SIG-M5 treated with dmso at 0.1 percent for 504 hours (cell line): ENCODE measurements around the gene KCTD16.

Experiments used
- DNase-seq: peaks from one replicate; lab custom pipeline; 2025; ENCODE audit not compliant: unreplicated experiment; lab: John Stamatoyannopoulos, UW

Gene KCTD16

DNA sequence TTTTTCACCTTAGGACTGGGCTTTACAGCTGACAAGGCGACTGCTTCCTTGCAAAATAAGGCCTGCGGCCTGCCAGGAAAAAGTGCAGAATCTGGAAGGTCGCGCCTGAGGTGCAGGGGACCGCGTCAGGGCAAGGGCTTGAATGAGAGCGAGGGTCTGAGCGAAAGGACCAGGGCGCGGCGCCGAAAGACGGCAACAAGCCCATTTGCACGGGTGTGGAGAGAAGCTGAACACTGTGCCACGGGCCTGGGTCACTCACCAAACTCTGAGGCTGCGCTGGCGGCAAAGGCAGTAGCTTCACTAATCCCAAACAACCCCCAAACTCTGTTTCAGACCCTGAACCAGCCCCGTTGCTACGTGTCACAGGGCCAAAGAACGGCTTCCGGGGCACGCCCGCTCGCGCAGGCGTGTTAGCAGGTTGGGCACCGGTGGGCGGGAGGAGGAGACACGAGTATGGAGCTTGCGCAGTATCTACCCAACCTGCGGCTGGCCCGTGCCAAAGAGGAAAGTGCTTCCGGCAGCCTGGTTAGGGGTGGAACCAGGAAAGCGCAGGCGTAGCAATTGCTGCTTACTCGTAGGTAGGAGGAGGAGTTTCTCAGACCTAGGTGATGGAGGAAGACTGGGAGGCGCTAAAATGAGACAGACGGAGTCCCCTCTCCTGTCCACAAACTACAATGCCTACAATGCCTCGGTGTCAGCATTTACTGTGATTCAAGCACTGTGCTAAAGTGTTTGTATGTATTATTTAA, at the start of gene KCTD16, which contains the start of gene YIPF5:
KCTD16 (plus strand) TSS at position 598 of the 749 bp plus-strand sequence.
YIPF5 (minus strand) TSS at position 384 of the 749 bp plus-strand sequence. CDS start 704 bp downstream, outside the sequence.
- DNase-seq = peak; percentile 99

DNA sequence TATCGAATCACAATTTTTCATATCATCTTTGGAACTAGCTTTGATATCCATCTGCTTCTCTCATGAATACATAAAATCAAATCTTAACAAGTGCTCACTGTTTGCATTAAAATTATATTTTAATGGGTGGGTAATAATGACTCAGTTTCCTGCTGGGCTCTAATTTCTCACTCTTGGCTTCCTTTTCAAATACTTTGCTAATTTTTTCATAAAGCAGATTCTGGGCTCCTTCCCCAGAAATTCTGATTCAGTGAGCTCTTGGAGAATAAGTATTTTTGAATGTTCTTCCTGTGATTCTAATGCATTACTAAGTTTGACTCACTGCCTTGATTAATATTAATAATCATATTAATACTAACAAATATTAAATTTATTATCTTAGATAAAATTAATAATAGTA, 49.1 kb upstream of the KCTD16 start:
- no peak for DNase-seq

DNA sequence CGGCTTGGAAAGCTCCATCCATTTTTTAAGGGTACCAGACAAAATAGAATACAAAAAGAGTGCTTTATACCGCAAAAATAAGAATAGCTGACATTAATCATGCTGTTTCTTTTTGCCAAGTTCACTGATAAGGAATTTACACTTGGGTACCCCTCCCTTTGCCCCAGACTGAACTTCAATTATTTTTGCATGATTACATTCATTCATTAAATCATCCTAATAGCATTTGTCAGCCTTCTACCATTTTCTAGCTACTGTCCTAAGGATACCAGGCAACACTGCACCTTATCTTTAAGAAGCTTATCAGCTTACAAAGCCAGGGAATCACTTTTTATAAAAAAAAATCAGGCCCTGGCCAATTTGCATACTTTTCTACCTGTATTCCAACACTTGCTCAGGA, 48.6 kb upstream of the KCTD16 start:
- DNase-seq = no peak

DNA sequence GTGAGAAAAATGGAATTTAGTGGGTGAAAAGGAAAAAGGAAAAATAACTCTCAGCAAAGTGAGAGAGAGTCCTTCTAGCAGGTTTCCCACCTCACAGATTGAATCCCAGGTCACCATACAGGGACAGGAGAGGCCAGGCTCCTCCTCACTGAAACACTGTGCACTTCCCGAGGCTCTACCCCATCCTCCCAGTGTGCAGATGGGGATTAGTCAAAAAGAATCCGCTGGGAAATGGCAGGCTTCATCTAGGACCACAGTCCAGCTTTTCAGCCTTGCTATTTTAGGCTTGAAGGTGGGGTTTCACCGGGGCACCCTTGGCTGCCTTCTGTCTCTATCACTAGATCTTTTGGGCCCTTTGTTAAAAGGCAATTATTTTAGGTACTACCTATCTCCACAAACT, 48.0 kb upstream of the KCTD16 start:
- no peak for DNase-seq

DNA sequence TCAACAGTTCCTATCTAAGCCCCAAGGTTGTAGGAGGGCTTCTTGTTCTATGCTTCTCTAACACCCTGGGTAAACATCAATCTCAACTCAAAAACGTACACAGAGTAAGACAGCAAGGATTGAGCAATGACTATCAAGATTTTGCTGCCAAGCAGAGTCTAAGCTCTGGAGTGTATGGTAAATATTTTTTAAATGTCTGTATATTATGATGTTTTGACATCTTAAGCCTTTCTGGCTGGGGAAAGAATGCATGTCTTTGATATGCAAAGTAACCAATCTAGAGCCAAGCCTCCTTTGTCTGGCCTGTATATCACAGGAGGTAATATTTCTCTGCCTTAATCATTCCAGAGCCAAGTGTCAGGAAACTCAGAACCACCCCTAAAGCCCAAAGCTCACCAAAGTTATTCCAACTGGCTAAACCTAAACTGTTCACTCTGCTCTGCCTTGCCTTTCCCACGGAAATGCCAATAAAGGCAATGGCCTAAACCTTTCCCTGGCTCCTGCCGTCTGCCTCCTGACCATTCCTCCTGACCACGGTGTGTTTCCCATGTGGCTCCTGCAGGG, 45.4 kb upstream of the KCTD16 start:
- DNase-seq = no peak

DNA sequence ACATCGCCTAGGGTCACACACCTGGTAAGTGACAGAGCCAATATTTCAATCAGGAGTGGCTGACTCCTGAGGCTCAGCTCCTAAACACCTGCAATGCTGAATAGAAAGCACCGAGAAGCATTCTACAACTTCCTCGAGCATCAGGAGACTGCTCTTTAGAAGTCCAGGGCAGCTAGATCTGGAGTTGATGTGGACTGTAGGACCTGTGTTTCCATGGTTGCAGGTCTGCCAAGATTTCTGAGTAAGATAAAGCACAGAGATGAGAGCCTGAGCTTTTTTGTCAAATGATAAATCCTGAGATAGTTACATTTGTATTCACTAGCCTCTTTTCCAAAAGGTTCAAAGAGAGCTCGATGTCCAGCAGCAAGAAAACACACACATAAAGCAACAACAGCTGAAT, 44.0 kb upstream of the KCTD16 start:
- DNase-seq = no peak

DNA sequence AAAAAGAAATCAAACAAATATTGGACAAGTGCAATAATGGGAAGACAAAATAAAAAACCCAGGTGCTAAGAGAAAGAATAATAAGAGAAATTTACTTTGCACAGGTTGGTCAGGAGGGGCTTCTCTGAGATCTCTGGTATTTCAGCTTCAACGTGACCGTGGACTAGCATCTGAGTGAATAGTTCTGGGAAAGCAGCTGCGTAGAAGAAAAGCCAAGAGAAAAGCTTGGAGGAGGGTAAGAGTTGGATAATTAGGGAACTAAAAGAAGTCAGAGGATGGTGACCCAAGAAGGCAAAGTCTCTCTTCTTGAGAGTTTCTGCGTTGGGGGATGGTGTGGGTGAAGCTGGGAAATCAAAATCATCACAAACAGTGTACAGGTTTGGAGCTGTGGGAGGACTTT, 41.8 kb upstream of the KCTD16 start:
- DNase-seq = no peak

DNA sequence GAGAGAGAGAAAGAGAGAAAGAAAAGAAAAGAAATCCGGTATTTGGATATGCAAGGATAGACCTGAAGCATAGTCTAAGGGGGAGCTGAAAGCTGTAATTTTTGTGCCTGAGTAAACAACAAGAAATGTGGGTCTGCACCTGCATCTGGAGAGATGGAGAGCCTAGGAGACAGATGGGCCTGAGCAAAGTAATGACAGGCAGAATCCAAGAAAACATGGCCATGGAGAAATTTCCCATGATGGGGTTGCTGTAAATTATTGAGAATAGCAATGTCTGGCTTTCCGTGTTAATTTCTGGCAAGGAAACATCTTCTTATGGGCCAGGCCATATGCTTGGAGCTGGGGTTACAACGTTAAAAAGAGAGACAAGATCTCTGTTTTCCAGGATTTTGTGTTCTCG, 40.4 kb upstream of the KCTD16 start:
- DNase-seq = no peak

DNA sequence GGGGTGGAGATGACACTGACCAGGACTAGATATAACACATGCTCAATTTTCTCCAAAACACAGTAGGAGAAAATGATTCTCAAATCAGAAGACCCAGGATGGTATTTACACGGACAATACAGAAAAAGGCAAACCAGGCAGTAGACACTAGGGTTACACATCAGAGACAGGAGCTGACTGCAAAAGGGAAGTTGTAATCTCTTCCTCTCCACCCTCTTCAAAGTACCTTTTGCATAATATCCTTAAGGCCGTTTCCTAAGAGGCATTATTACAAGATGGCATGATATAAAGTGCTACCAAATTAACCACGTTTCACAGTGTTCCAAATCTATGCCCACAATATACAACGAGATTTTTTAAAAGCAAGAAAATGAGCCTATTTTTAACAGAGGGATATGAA, 39.4 kb upstream of the KCTD16 start:
- DNase-seq = peak; percentile 59

DNA sequence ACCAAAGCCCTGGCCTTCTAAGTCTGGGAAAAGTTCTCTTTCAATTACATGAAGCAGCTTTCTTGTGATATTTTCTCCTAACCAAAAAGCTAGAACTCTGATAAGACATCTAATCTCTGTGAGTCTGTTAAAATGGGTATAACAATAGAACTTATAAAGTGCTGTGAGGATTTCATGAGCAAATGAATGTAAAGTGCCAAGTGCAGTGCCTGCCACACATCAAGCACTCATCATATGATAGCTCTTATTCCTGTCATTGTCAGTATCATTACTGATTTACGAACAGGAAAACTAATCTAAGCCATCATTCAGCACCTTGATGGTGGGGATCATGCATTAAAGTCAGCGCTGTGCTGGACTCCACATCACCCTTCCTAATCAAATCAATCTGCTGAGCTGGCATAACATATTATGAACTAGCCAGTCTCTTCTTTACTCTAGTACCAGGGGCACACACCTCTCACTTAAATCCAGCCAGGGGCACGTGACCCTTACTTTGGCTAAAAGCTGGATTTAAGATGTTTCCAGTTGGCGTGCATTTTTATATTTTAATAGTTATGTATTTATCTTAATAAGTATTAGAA, 37.5 kb upstream of the KCTD16 start:
- DNase-seq = no peak

DNA sequence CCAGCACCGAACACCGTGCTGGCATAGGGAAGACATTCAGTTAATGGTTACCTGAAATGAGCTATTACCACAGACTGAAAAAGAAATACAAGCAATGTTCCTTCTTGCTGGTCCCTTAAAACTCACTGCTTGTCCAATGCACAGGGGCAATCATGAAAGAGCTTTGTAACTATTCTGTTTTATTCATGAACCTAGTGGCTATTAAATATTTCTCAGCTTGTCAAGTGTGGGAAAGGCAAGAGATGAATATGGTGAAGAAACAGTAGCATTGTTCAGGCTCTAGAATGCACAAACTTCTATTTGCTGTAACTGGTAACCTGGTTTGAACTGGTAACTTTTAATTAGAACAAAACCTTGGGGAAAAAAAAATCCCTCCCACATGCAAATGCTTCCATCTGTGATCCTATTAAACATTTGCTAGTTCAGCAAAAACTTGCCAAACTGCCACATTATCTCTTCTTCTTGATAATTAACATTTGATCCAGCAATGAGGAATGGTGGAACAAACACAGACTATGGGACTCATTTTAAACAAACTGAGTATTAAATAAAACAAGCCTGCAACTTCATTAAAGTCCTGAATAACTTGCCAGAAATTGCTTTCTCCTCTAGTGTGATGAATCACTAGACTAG, 36.4 kb upstream of the KCTD16 start:
- no peak for DNase-seq

DNA sequence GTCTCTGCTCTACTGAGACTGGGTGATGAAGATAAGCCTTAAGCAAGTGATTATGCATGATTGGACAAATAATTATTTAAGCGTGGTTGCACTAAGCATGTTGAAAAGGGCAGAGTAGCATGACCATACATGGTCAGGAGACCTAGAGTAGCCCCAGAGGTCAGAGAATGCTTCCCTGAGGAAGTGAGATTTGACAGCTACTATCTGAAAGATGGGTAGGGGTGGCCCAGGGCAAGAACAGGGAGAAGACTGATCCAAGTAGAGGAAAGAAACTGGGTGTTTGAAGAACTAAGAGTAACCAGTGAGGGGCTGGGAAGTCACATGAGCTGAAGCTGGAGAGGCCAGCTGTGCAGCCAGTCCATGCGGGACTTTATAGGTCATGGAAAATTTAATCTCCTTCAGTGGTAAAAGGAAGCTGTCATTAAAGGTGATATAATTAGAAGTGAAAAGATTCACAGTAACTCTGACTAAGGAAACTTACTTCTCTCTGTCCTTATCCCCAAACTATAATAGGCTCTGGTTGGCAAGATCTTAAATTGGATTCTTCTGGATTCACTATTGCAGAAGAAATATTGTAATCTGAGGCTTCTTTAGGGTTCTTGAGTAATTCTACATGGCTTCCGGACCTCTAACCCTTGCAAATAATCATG, 35.4 kb upstream of the KCTD16 start:
- DNase-seq = no peak

DNA sequence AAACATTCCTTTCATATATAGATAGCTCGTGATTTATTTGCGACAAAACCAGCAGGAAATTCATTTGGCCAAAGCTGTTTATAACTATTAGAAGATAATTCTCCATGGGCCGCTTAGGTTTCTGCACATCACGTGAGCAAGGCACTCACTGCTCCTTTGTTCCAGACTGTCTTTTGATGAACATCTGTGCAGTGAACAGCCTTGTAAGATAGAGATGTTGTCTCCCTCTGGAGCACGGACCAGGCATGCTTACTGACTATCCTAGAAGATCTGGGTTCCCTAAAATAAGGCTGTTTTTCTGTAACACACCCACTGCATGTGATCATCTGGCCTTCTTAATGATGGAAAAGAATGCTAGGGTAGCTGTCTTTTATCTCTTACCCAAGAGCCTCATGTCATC, 31.1 kb upstream of the KCTD16 start:
- no peak for DNase-seq

DNA sequence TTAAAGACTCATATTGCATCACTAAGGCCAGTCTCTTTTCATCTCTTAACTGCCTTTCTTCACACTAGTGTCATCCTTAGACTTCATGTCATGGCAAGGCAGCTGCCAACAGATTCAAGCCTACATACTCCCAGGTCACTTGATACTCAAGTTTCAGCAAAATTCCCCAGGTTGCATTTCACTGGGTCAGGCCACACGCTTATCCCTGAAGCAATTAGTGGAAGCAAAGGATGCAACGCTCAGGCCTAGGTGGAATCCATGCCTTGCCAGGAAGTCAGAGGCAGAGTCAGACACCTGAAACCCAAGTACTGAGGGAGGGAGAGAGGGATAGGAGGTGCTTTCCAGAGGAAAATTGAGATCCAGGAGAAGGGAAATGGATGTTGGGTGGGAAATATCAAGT, 29.1 kb upstream of the KCTD16 start:
- DNase-seq = no peak

DNA sequence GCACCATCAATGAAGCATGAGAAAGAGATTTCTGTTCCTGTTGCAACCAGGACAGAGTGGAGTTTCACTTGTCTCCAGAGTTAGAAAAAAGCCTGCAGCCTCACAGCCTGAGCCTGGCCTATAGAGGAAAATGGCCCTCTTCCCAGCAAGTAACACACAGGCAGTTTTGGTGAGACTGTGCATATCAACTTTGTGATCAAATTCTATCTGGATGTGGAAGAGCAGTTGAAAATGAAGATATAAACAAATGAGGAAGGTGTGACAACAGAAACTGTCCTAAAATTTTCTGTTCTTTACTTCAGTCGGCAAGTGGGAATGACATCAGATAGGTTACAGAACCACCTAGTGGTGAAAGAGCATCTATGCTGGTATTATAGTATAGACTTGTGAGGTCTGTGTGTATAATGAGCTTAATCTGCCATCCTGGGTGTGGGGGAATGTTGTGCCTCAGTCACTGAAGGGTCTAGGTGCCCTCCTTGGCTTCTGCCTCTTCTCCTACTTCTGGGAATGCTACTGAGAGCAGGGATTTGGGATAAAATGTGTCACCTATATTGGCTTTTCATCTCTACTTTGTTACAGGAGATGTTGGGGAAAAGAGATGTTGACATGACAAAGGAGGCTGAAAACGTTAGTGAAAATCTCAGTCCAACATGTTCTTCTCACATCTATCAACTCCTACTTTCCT, 28.4 kb upstream of the KCTD16 start:
- DNase-seq = peak; percentile 67

DNA sequence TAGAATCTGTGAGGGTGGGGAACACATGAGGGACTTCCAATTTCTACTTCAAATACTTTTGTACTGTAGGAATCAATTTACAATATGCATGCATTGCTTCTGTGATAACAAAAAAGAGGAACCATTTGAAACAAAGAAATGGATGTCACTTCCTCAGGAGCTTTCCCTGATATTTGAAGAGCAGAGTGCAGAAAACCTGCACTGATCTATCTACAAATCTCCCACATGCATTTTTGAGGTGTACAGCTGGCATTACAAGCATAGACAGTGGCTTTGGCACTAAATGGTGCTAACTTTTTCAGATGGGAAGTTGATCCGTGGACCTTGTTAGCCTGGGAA, 27.9 kb upstream of the KCTD16 start:
- peak; percentile 18 for DNase-seq

DNA sequence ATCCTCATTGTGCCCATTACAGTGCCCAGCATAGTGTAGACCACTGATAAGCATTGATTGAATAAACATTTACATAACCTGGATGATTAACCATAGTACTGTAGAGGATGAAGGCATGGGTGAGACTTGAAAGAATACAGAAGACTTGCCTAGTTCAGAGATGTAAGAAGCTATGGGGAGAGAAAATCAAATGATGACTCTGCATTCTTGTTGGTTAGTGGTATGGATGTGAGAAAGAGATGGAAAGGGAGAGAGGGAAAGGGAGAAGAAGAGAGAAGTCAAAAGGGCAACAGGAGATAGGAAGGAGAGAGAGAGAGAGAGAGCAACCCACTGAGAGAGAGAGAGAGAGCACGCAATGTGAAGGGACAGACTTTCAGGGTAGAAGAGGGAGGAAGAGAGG, 27.0 kb upstream of the KCTD16 start:
- DNase-seq = no peak

DNA sequence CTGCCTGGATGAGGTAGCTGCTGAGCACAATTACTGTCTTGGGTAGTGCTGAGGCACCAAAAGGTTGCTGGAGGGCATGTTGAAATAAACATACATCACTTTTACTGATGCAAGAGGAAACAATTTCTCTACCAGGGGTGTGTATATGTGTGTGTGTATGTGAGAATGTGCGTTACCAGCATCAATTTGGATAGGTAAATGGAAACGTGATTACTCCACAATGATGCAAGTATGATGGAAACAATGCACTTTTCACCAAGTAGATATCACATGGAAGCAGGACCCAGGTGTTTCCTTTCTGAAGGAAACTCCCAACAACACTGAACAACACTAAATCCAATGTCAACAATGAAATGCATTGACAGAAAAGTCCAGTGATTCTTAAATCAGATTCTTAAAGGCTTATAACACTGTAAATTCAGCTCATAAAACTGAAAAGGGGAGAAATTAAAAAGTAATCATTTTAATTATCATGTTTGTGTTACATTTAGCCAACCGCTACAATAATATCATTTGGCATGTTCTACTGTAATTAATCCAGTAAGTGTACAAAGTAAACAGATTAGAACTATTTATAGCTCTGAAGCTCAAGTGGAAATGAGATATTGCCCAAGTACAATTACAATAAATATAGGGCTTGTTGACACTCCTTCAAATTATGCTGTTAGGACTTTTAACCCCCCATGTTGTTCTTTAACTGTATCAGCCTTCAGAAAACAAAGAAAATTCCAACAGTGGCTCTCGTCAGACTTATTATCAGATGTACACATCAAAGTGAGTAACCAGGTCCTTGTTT, 25.5 kb upstream of the KCTD16 start:
- no peak for DNase-seq

DNA sequence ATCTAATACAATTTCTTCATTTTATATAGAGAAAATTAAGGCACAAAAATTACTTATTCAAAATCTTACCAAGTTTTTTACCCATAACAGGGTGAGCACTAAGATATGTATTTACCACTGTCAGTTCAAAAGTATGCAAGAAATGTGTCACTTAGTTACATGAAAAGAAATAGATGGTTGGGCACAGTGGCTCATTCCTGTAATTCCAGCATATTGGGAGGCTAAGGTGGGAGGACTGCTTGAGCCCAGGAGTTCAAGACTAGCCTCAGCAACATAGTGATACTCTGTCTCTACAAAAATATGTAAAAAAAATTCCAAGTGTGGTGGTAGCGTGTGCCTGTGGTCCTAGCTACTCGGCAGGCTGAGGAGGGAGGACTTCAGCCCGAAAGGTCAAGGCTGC, 19.6 kb upstream of the KCTD16 start:
- DNase-seq = no peak

DNA sequence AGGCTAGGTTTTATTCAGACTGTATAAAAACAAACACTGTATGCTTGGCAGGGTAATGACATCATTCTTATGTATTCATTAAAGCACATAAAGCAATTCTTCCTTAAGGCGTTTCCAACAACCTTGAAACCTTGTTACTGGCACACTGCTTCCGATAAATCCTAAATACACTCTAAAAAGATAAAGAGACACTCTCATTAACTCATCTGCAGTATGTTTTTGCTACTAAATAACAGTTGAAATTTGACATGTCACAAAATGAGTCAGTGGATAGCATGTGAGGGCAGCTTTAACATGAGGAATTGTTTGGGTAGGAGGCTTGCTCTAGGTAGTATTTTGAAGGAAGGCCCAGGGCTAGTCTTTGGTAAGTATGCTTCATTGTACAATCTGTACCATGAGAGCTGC, 13.9 kb upstream of the KCTD16 start:
- no peak for DNase-seq
